ENCODE measurements around the gene APOA1. TPM values are rescaled to one million over a fixed set of nuclear protein-coding genes. Genes with fewer than 3 reads are reported as not detected.

Gene APOA1
- polyA plus RNA-seq, 1 of the 3 experiments (the other 2 are of a cell fraction): 0.20 TPM

Other genes with a start within 250 kb of the APOA1 start
- gene BUD13, start 64.6 kb downstream of the APOA1 start, polyA plus RNA-seq (2012; rRNA removed): 15.5 and 15.9 TPM in 2 replicates
- gene ZPR1, start 49.6 kb downstream of the APOA1 start, polyA plus RNA-seq (2012; rRNA removed): 52.4 and 69.2 TPM in 2 replicates
- gene APOA5, start 45.7 kb downstream of the APOA1 start, polyA plus RNA-seq (2012; rRNA removed): not detected in 2 replicates
- not detected in 2 replicates for gene APOA4, start 14.3 kb downstream of the APOA1 start, polyA plus RNA-seq (2012; rRNA removed)
- not detected in 2 replicates for gene APOC3, start 7.7 kb downstream of the APOA1 start, polyA plus RNA-seq (2012; rRNA removed)